HG02759 (cell line): ENCODE data around the gene CAV1.
"Not testable (repeated sequence)": the region's sequence is repeated elsewhere in the genome, so short reads cannot be mapped to it uniquely, and the experiment has no call there.

Source experiments
- ATAC-seq: cut with Tn5 transposase; IDR thresholded peaks from one replicate; pipeline ENCODE4 v1.9.1; 2021; ENCODE audit warnings: mild to moderate bottlenecking, moderate library complexity; ENCODE audit not compliant: unreplicated experiment

The CAV1 gene, protein sequence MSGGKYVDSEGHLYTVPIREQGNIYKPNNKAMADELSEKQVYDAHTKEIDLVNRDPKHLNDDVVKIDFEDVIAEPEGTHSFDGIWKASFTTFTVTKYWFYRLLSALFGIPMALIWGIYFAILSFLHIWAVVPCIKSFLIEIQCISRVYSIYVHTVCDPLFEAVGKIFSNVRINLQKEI

DNA sequence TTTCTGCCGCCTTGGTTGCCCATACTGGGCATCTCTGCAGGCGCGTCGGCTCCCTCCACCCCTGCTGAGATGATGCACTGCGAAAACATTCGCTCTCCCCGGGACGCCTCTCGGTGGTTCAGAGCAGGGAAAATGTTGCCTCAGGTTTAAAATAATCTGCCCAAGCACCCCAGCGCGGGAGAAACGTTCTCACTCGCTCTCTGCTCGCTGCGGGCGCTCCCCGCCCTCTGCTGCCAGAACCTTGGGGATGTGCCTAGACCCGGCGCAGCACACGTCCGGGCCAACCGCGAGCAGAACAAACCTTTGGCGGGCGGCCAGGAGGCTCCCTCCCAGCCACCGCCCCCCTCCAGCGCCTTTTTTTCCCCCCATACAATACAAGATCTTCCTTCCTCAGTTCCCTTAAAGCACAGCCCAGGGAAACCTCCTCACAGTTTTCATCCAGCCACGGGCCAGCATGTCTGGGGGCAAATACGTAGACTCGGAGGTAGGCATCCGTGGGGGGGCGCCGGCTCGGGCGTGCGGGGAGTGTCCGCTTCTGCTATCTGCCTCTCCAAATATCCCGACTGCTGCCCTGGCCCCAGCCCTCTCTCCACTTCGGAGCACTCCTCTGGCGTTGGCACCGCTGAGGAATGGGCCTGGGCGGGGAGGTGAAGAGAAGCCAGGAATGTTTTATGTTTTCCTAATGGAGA is at the start of gene CAV1:
CAV1 (plus strand) TSS at position 428 of the 689 bp plus-strand sequence; CDS start at position 455, 27 bp downstream.
- ATAC-seq, result peak; percentile 34

GRCh38 chr7:116477625-116478024 is 47.2 kb upstream of the CAV1 start:
- no peak for ATAC-seq

GRCh38 chr7:116478834-116479233 is 46.0 kb upstream of the CAV1 start:
- no peak for ATAC-seq

DNA sequence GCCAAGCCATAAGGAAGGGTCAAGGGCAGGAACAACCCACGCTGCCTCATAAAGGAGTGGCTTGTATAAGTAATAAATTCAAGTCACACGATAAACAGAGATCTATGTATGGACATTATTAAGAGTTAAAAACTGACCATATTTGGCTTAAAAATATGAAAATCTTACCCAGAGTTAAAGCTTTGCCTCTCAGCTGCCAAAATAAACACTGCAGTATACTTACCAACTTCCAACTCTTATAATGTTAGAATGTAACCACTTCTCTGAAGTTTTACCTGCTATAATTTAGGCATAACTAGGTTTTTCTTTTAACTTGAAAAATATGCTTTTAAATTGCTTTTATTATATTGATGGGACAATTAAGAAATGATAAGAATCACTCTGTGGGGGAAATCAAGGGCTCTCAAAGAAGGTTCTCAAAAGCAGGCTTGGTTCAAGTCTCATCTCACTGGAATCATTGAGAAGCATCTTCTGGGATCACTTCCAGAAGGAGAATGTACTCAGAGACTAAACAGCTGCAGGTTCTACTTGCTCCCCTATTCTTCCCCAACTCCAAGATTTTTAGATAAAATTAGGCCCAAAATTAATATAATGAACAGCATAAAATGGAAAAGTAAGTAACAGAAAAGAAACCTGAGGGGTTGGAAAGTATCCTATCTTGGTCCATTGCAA is 41.4 kb upstream of the CAV1 start:
- ATAC-seq, result no peak

- ATAC-seq, result not testable (repeated sequence)
Observed at GRCh38 chr7:116484389-116484788, 40.4 kb upstream of the CAV1 start.

DNA sequence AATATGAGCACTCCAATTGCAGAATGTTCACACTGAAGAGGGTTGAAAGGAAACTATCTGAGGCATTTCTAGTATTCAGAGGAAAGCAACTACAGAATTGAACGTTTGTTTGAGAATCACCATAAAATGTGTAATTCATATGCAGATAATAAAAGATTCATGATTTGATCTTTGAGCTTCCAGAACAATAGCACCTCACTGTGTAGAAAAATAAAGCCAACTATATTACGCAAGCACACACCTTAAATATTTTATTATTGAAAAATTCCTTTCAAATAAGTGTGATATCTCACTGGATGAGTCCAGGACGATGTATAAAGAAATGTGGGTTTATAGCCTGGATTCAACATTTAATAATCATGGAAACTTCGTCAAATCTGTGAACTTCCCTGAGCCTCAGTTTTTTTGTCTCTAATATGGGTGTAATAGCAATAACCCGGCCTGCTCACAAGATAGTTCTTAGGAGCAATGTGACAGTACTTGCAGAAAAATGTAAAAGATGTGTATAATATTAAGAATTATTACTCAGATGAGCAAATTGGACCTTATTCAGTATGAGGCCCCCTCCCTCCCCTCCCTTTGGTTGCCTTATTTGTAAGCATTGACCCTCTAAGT is 36.8 kb upstream of the CAV1 start:
- no peak for ATAC-seq

- no peak for ATAC-seq
Observed at GRCh38 chr7:116490351-116490750, 34.5 kb upstream of the CAV1 start.

- ATAC-seq, result no peak
Observed at GRCh38 chr7:116491887-116492653, 32.8 kb upstream of the CAV1 start.

GRCh38 chr7:116492654-116493109 is 32.2 kb upstream of the CAV1 start:
- no peak for ATAC-seq

- ATAC-seq, result no peak
Observed at GRCh38 chr7:116493449-116493848, 31.4 kb upstream of the CAV1 start.

DNA sequence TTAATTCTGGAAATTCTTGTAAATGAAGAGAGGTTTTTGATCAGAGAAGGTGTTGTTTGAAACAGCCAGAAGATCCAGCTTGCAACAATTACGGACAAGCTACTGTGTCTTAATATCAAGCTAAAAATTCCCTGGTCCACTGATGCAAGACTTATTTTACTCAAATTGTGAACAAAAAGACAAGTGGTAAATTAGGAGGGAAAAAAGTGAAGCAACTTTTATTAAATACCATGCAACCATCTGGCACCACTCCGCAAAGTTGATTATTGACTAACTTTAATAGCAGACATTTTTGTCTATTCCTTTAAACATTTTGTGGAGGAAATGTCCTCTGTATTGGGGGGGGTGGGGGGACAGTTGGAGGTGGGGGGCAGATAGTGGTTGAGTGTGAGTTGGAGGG is 30.4 kb upstream of the CAV1 start:
- no peak for ATAC-seq

- ATAC-seq, result no peak
Observed at GRCh38 chr7:116495736-116496135, 29.1 kb upstream of the CAV1 start.

- no peak for ATAC-seq
Observed at GRCh38 chr7:116496653-116497052, 28.2 kb upstream of the CAV1 start.

DNA sequence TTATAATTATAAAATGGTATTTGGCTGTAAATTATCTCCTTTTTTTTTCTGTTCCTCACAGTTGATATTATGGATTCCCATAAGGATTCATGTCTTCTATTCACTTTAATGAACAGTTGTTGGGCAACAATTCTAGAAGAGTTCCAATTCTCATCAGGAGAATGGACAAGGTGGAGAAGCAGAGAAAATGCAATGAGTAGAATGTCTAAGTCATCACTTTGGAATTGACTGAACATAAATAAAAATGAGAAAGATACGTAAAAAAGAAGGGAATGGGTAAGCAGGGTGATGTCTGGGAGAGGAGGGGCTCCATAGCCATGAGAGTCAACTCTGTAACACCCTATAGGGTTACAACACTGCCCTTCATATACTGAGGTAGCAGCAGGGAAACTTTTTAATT is 27.1 kb upstream of the CAV1 start:
- ATAC-seq, result no peak

GRCh38 chr7:116499168-116500077 is 25.4 kb upstream of the CAV1 start, which contains the start of gene CAV2:
Gene CAV2, plus strand, starts transcription at chr7:116499738. Its CDS starts 44 bp downstream, at chr7:116499782.
- ATAC-seq, result peak; percentile 75

GRCh38 chr7:116500078-116500853 is 24.6 kb upstream of the CAV1 start:
- peak; percentile 48 for ATAC-seq

DNA sequence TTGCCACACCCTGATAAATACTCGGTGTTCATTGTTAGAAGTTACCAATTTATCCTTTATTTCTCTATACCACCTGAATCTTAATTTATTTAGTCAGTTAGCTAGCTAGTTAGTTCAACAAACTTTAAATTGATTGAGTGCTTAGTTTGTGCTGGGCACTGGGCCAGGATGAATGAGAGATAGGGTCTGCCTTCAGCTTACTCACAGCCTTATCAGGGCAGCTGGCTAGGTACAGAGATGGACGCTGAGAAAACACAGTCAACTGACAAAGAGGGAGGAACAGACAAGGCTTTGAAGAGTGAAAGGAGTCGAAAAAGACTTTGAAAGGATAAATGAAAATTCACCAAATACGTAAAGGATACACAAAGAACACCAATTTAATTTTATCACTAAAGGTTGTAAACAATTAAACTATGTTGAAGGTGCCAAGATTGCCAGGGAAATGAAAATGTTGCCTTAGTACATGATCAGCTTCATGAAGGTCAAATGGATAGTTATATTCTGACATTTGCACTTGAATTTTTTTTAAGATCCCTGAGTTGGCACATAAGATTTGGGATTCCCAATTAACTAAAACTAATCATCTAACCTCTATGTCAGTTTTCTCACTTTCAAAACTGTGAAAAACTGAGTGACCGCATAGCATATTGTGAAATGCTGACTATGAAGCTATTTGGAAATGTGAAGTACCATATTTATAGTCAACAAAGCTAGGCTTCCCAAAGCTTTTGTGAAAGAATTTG is 23.2 kb upstream of the CAV1 start:
- no peak for ATAC-seq
